ENCODE measurements around the gene LHX1. TPM values are rescaled to one million over a fixed set of nuclear protein-coding genes. Genes with fewer than 3 reads are reported as not detected.

The LHX1 gene
- total and polyA plus RNA-seq, 9 of the 15 experiments (the other 6 are each of a cell fraction or from before 2014, with no cell fraction given) = 0.05 to 0.64 (median 0.07) TPM; not detected in 6

- BruUV-seq (replicated peaks) = no TSS peak
- TF ChIP-seq SUPT5H (IDR thresholded peaks at IDR 0.05) (no peak), NFRKB (IDR thresholded peaks at IDR 0.05; ENCODE audit: low read depth) (no peak), CREB5 (CRISPR knock-in tag; IDR thresholded peaks at IDR 0.05) (no peak)
- in situ Hi-C loops (cut with MboI) = no loop called here
- no peaks in the 10 kb centered on the region for H3K9me1 ChIP-seq (ENCODE audit: control insufficient read depth, insufficient read depth, low read length)
- H3K4me3 ChIP-seq = no peak overlapping the region
- peaks cover 90% of the 10 kb centered on the region for H3K36me3 ChIP-seq (ENCODE audit: control insufficient read depth, insufficient read depth, low read length)
- DNase-seq (ENCODE audit: extremely low read depth in 1 of 4, low spot score in 3 of 4) = no peak
- intact Hi-C loops (cut with micrococcal nuclease) = no loop called here
- ATAC-seq = no peak
- H4K20me1 ChIP-seq (replicated peaks; ENCODE audit: control insufficient read depth, insufficient read depth, low read length) = no peaks in the 10 kb centered on the region
- WGBS (ENCODE audit: insufficient coverage, low coverage, missing lambda C conversion rate) = 92% methylated on average over 6 of the region's 6 CpGs
- FAIRE-seq = no peak
- no peak overlapping the region for H3K4me2 ChIP-seq (ENCODE audit: insufficient read depth, low read length)
- H3K4me1 ChIP-seq (replicated peaks in 1 of 2; ENCODE audit: control insufficient read depth in 2 of 2, insufficient read depth in 2 of 2, low read length in 2 of 2) = no peaks in the 10 kb centered on the region
- H3K9me3 ChIP-seq (replicated peaks; ENCODE audit: control insufficient read depth, insufficient read depth, low read depth, low read length) = no peaks in the 10 kb centered on the region
- H2AFZ ChIP-seq (ENCODE audit: low read depth, low read length) = no peak overlapping the region
- no peak overlapping the region for H3K9ac ChIP-seq (ENCODE audit: insufficient read depth in 1 of 2, low read depth in 2 of 2, low read length in 2 of 2)
- ChIA-PET POLR2A (interaction anchor here (0.8 kb wide), 1 partner anchor 48 kb away, joined by 4 read pairs; no protein-coding TSS in a partner anchor), CTCF (ENCODE audit: low intra/inter-chr PET ratio) (no interaction called here)
- H3K27me3 ChIP-seq (ENCODE audit: control insufficient read depth in 2 of 2, insufficient read depth in 2 of 2, low read length in 2 of 2) = no peaks in the 10 kb centered on the region
- no peak overlapping the region for H3K27ac ChIP-seq (ENCODE audit: extremely low read depth, low read depth, low read length)
- peaks cover 2% of the 10 kb centered on the region; the same call in 2 of the 3 replicates for H3K79me2 ChIP-seq (ENCODE audit: control insufficient read depth, insufficient read depth, low read length)
Measured at GRCh38 chr17:36989173-36989572, 51.9 kb downstream of the LHX1 start.

DNA sequence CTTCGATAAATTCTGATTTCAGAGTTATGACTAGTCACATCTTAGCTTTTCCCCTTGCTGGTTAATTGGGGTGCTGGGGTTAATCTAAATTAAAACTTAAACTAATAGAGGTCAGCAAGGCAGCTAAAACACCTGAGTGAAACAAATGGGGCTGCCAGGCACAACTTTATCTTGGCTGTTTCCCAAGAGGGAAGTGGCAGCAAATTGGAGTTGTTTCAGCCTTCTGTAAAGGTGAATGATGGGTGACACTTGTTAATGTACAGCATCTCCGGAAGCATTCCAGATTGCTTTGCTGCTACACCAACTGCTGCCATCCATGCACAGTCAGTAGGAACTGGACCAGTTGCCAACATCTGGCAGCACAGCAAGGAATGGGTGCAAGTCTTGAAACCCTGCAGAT lies 55.4 kb downstream of the LHX1 start:
- DNase-seq (ENCODE audit: extremely low read depth in 1 of 4, low spot score in 3 of 4) (no peak), ATAC-seq (no peak), FAIRE-seq (no peak)
- Histone ChIP-seq H3K27ac (ENCODE audit: extremely low read depth, low read depth, low read length) (no peak overlapping the region), H3K27me3 (ENCODE audit: control insufficient read depth in 2 of 2, insufficient read depth in 2 of 2, low read length in 2 of 2) (no peaks in the 10 kb centered on the region), H2AFZ (ENCODE audit: low read depth, low read length) (no peak overlapping the region), H3K9ac (ENCODE audit: insufficient read depth in 1 of 2, low read depth in 2 of 2, low read length in 2 of 2) (no peak overlapping the region), H3K4me3 (no peak overlapping the region), H4K20me1 (replicated peaks; ENCODE audit: control insufficient read depth, insufficient read depth, low read length) (no peaks in the 10 kb centered on the region), H3K4me2 (ENCODE audit: insufficient read depth, low read length) (no peak overlapping the region), H3K9me1 (ENCODE audit: control insufficient read depth, insufficient read depth, low read length) (no peaks in the 10 kb centered on the region), H3K79me2 (ENCODE audit: control insufficient read depth, insufficient read depth, low read length) (0 out of 3 replicates have a peak, but pooled peaks cover 2% of the 10 kb centered on the region), H3K9me3 (replicated peaks; ENCODE audit: control insufficient read depth, insufficient read depth, low read depth, low read length) (no peaks in the 10 kb centered on the region), H3K4me1 (replicated peaks in 1 of 2; ENCODE audit: control insufficient read depth in 2 of 2, insufficient read depth in 2 of 2, low read length in 2 of 2) (no peaks in the 10 kb centered on the region), H3K36me3 (ENCODE audit: control insufficient read depth, insufficient read depth, low read length) (peaks cover 95% of the 10 kb centered on the region)
- 100% methylated on average over 2 of the region's 2 CpGs for WGBS (ENCODE audit: insufficient coverage, low coverage, missing lambda C conversion rate)
- BruUV-seq (replicated peaks) = no TSS peak
- intact Hi-C loops (cut with micrococcal nuclease) = no loop called here
- POLR2A ChIA-PET = interaction anchor here (1.8 kb wide), 2 partner anchors 16 to 21 kb away, joined by 4 read pairs; no protein-coding TSS in a partner anchor
- CTCF ChIA-PET (ENCODE audit: low intra/inter-chr PET ratio) = interaction anchor here (0.8 kb wide), 1 partner anchor 16 kb away, joined by 3 read pairs; no protein-coding TSS in a partner anchor
- in situ Hi-C loops (cut with MboI) = no loop called here
- TF ChIP-seq REST (IDR thresholded peaks at IDR 0.05; ENCODE audit: borderline replicate concordance) = no peak
- no peak for TF ChIP-seq REST (CRISPR knock-in tag; IDR thresholded peaks at IDR 0.05; ENCODE audit: low read depth)
- no peak for TF ChIP-seq NFE2 (IDR thresholded peaks at IDR 0.05; ENCODE audit: low read depth)
- no peak for TF ChIP-seq ZNF232 (CRISPR knock-in tag; IDR thresholded peaks at IDR 0.05)
